Hematopoietic multipotent progenitor cell treated with erythropoietin and hydrocortisone succinate and interleukin-3 and kit ligand, for 6 days (in vitro differentiated cells): ENCODE results near the gene PRKG1.
"Not testable (repeated sequence)": the region's sequence is repeated elsewhere in the genome, so short reads cannot be mapped to it uniquely, and the experiment has no call there.

Source experiments
- DNase-seq: peaks from one replicate; pipeline ENCODE4 v3.0.0-alpha.2; 2015

PRKG1 gene

DNA sequence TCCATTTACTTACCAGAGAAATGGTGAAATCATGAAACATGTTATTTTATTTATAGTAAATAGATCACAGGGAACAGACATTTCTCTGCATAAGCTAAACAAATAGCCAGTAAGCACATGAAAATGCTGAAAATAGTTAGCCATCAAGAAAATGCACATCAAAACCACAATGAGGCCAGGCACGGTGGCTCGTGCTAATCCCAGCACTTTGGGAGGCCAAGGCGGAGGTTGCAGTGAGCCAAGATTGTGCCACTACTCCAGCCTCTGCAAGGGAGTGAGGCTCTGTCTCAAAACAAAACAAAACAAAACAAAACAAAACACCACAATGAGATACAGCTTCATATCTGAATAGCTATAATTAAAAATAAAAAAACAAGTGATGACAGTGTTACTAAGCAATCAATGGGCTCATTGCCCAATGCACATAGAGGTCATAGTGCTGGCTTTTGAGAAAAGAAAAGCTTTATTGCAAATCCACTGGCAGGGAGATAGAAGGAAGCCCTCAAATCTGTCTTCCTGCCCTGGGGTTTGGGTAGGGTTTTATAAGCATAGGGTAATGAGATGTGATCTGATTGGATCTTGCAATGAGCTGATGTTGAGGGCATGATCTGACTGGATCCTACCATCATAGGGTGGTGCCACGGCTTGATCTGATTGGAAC is 608.9 kb downstream of the PRKG1 start:
- DNase-seq = no peak

DNA sequence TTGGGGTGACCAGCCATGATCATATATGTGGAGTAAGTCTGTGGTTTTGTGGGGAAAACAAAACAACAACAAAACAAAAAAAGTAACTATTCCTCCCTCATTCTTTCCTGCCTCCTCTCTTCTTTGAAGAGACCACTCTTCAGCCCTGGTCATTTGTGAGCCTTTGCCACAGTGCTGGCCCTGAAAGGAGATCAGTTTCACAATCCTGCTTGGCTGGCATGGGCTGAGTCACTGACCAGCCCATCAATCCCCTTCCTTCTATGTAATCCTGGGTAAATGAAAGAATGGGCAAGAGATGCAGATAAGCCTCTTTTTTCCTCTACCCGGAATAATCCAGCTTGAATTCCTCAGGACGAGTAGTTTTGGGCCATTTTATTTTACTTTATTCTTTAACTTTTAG is 611.5 kb downstream of the PRKG1 start:
- DNase-seq = no peak

DNA sequence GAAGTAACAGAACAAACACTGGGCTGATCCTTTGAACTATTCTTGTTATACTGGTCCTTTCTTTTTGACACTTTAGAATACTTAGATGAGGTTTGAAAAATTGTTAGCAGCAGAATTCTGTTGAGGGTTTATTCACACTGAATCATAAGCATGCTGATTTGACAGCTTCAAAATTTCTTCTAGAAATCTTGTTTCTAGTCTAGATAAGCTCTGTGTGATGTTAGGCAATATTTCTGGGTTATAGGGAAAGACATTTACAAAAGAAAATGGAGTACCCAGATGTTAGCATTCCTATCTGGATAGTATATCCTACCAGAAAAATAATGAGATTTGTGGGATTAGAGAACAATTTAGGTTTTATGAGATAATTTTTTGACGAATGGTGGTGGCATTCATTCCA is 613.0 kb downstream of the PRKG1 start:
- DNase-seq = no peak

DNA sequence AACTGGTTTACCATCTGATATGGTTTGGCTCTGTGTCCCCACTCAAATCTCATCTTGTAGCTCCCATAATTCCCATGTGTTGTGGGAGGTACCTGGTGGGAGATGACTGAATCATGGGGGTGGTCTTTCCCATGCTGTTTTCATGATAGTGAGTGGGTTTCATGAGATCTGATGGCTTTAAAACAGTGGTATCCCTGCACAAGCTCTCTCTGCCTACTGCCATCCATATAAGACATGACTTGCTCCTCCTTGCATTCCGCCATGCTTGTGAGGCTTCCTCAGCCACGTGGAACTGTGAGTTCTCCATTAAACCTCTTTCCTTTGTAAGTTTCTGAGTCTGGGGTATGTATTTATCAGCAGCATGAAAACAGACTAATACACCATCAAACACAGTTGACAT is 614.5 kb downstream of the PRKG1 start:
- not testable (repeated sequence) for DNase-seq

DNA sequence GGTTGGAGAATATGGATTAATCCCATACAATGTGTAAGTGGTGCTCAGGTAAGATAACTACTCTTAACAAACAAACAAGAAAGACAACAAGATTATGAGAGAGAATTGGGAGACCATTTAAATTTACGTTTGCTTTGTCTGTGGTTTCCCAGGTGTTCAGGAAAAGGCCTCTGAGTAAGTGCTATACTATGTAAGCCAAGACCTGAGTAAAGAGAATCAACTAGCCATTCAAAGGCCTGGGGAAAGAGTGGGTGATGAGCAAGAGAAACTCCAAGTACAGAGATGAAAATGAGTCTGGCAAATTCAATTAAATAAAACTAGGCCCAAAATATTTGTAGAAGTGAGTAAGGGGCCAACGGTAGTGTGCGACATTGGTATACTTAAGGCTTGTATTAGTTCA is 615.2 kb downstream of the PRKG1 start:
- no peak for DNase-seq

DNA sequence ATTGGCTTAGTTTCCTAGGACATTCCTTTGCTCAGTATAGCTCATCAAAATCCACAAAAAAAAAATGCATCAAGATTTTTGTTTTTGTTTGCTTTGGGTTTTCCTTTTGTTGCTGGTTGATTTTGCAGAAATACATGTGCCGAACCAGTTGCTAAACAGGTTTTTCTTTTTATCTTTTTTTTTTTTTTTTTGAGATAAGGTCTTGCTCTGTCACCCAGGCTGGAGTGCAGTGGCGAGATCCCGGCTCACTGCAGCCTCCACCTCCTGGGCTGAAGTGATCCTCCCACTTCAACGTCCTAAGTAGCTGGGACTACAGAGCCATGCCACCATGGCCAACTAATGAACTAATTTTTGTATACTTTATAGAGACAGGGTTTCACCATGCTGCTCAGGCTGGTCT is 616.8 kb downstream of the PRKG1 start:
- DNase-seq = no peak

DNA sequence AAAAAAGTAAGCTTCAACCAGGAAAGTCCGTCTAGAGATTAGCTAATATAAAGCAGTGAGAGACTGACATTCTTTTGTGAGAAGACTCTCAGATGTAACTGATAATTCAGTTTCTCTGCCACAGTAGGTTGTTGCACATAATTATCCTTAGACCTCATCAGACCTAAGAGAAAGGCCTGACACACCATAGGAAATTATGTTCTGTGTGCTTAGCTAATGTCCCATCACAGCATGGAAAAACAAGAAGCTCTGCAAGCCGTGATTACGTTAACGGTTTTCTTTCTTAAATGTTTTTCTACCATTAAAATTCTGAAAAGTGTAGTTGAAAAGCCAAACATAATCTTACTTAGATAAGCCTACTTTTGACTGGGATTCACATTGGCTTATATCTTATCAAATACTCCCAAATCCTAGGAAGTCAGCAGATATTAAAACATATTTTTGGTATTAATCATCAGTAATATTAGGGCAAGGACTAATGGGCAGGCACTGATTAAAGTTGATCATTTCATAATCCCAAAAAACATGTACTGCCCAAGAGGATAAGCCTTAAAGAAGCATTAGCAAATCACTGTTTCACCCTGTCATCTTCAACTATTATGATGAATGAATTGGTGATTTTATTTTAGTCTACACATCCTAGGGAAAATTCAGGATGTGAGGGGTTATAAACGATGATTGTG is 619.9 kb downstream of the PRKG1 start:
- no peak for DNase-seq

DNA sequence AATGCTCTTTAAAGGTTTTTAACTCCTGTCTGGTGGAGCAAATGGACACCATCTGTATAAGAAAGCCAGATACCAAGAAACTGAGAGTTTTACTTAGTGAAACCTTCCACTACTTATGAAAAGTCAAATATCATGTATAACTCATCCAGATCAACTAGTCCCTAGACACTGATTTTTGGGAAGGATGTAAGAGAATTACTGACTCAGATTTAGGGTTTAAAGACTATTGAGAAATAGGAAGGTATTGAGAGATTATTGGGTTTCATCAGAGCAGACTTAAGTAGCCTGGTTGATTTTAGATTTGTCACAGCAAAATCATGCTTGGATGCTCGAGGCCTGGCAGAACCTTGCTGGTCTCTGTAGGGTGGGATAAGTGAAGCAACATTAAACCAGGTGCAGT is 622.0 kb downstream of the PRKG1 start:
- no peak for DNase-seq

DNA sequence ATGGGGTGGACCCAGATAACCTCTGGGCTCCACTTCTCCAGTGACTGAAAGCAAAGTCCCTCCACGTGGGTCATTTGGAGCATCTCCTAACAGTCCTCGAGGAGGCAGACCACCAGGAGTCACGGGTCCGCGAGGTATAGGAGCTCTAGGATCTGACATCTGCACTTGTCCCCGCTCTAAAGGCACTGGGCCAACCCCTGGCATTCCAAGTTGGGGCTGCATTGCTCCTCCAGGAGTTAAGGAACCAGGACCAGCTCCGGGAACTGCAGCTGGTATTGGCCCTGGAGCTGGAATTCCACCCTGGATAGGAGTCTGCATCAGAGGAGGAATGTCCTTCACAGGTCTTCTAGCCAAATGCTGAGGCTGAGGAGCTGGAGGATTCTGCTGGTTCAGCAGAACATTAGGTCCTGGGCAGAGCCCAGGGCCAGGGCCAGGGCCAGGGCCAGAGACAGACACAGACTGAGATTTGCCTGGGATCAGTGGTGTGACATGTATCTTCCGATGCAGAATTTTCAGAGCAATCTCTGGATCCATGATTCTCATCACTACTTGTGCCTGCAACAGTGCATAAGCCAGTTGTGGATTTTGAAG is 624.3 kb downstream of the PRKG1 start:
- DNase-seq = no peak

DNA sequence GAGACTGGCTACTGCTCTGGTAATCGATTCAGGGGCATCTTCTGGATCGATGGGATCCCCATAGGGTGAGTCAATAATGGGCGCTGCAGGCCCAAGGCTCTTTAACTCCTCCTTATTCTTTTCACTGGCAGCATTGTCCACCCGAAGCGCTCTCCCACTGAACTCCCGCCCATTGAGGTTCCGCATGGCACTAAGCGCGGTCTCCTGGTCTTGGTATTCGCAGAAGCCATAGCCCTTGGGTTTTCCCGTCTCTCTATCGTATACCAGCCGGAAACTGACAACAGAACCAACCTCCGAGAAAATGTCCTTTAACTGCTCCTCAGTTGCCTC is 624.8 kb downstream of the PRKG1 start:
- DNase-seq = no peak

DNA sequence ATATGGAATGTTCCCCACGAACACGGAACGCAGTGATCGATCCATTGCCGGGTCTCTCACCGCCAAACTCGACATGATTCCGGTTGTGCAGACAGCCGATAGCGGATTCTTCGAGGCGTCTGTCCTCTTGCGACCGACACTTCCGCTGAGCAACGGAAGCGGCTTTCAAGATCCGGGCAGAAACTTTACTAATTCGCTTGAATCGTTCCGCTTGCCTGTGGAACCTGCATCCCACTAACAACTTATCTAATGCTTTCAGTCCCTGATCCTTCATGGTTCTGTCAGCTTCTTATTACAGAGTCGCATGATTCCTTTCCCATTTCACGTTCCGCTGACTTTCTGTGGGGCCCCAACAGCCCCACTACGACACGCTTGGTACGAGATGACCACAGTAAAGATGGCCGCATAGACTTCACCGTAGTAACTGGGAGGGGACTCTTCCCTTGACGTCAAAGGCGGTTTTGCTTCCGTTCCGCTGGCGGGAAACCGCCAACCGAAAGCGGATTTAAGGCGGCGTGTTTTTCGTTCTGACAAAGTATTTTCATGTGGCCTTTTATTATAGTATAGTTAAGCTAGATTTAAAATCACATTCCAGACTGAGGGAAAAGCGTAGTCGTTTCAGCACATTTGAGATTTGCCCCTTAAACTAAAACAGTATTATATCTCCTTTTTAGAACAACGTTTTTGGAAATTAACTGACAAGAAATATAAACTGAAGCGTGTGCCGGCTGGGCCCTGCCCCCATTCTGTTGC is 625.4 kb downstream of the PRKG1 start, which contains the start of gene CSTF2T:
CSTF2T (minus strand) TSS at position 121 of the 753 bp plus-strand sequence; CDS start at position 75, 46 bp downstream.
- peak; percentile 97 for DNase-seq

DNA sequence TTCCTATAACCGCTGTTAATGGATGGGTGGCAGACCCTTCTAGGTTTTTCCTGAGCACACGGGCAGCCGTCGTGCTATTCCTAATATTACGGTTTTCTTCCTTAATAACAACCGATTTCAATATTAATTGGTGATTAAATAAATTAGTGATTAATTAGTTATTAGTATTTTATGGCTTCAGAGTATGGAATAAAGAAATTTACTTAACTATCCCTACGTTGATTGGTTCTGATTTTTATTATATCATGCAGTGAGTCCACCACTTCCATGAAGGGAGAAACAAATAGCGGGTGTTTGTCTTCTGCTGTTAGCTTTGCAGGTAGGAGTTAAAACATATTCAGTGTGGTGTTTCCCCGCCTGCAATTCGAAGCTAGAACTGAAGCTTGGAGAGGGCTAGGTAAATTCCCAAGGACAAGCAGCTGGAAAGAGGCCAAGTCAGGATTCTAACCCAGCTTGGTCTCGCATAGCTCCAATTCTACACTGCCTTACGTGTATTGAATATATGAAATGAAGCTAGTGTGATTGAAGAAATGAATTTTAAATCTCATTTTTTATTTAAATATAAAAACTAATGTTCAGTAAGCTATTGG is 626.0 kb downstream of the PRKG1 start:
- no peak for DNase-seq

DNA sequence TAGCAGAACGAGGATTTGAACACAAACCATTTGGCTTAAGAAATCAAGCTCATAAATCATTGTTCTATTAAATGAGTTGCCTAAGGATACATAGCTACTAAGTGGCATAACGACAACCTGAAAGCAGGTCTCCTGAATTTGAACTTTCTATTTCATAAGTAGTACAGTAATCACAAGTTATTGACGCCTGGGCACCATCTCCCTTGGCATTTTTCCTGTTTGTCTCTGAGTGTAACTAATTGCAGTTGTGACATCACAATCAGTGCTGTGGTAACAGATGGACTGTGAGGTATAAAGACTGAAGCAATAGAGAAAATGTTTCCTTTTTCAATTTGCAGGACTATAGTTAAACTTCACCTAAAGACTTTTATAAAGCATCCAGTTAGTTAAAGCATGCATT is 631.5 kb downstream of the PRKG1 start:
- DNase-seq = no peak

DNA sequence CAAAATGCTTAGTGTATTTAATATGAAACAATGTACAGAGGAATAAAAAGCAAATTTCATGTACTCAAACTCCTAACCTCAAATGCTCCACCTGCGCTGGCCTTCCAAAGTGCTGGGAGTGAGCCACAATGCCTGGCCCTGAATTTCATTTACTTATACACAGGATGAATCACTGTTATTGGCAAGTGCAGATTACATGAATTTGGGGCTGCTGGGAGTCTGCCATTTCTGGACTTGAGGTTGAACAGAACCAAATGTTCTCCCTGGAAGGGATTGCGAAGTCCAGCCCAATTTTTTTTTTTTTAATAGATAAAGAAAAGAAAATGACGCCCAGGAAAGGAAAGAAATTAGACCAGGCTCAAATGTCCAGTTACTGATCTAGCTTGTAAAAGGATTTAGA is 631.9 kb downstream of the PRKG1 start:
- no peak for DNase-seq

DNA sequence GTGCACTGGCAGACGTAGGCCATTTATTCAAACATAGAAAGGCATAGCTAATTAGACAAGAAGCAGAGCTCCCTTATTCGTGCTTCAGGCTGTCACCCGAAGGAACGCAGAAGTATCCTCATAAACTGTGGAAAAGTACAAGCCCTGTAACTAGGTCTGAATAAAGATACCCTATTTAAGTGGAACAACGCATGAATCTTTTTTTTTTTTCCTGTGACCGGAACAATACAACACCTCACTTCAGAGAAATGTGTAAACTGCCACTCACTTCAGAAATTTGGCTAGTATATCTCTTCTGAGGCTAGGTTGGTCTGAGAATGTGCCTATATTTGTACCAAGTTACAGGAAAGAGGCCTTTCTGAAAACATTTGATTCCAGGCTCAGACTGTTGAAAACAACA is 633.1 kb downstream of the PRKG1 start:
- no peak for DNase-seq

DNA sequence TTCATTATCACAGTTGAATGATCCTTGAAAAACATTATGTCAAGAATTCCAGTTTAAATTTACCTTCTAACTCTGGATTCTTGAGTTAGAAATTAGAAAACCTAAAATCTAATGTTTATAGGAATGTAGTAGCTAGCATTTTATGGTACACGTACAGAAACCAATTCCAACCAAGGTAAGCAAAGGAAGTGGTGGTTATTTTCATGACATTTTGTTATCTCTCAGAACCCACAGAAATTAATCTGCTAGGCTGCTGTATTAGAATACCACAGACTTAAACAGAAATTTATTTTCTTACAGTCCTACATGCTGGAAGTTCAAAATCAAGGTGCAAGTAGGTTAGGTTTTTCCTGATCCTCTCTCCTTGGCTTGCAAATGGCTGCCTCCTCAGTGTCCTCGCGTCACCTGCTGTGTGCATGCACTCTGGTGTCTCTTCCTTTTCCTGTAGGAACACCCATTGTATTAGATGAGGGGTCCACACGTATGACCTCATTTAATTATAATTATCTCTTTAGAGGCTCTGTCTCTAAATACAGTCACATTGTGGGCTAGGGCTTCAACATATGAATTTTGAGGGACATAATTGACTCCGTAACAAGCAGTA is 633.6 kb downstream of the PRKG1 start:
- DNase-seq = no peak

DNA sequence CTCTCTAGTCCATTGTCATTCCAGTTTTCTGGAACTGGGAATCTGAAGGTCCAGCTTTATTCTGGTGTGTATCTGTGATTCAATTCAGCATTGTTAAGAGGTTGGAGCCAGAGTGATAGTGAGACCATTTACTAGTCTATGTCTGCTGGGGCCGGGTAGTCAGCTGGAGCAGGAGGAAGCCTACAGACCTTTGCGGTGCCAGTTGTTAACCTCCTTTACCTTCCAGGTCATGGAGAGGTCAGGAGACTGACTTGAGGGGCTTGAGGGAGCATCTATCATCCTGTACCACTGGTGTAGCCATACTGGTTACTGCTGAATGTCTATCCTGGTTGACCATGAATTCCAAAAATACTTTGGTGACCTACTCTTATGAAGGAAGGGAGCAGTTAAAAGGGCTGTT is 634.3 kb downstream of the PRKG1 start:
- DNase-seq = no peak

DNA sequence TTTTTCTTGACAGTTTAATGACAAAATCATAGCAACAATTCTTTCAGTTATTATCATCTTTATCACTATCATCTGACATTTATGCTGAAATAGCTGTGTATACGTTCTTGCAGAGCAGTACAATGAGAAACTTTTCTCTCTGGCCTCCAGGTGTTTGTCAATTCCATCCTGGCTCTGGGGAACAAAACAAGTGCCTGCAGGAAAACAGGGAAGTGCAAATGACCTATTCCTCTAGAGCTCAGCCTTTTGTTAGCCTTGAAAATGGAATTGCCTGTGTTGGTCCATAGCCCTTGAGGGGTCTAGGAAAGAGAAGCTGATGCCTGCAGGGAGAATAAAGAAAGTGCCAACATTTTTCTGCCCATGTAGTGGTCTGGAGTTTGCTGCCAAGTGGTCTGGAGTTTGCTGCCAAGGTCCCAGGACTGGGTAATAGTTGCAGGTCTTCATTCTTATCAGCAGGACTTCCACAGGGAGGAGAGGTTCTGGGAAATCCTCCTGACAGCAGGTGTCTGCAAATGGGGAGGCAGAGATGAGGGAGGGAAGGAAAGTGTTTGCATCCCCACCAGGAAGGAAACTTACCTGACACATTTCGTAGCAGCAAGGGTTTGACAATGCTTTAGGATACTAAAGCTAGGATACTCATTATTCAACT is 635.2 kb downstream of the PRKG1 start:
- no peak for DNase-seq

DNA sequence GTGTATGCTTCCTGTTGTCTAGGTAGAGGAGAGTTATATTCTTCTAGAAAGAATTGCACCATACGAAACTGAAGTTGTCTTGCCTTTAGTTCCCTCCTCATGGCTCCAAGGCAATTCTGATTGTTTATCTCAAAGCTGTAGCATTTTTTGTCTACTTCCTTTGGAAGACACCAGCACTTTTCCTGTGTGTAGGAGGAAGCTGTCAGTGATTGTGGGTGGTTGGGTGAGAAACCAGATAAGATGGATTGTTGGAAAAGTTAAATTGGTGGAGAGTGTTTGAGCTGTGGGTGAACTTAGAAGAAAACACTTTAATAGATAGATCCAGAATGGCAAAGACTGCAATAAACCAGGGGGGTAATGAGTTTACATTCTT is 637.2 kb downstream of the PRKG1 start:
- DNase-seq = no peak

DNA sequence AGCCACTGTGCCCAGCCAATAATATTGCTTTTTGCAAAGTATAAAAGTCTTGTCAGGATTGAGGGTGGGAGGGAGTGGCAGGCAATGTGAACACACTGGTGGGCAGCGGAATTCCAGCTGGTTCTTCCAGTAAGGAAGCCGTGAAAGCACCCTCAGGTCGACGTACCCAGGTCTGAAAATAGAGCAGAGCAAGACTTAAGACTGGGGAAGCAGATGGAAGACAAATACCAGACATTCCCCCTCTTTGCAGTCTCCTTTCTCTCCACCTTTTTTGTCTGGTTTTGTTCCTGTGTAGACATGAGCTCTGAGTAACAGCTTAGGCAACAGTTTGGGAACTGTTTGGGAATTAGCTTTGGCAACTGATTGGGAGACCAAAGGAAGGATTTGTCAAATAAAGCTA is 642.7 kb downstream of the PRKG1 start:
- no peak for DNase-seq

DNA sequence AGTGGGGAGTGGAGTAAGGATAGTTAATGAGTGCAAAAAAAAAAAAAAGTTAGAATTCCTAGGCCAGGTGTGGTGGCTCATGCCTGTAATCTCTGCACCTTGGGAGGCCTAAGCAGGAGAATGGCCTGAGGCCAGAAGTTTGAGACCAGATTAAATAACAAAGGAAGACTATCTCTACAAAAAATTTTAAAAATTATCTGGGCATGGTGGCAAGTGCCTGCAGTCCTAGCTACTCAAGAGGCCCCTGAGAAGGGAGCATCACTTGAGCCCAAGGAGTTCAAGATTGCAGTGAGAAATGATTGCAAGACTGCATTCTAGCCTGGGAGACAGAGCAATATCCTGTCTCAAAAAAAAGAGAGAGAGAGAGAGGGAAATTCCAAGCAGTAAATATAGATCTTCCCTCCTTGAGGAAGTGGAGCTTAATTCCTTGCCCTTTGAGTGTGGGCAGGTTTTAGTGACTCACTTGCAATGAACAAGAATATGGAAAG is 644.6 kb downstream of the PRKG1 start:
- DNase-seq = no peak

DNA sequence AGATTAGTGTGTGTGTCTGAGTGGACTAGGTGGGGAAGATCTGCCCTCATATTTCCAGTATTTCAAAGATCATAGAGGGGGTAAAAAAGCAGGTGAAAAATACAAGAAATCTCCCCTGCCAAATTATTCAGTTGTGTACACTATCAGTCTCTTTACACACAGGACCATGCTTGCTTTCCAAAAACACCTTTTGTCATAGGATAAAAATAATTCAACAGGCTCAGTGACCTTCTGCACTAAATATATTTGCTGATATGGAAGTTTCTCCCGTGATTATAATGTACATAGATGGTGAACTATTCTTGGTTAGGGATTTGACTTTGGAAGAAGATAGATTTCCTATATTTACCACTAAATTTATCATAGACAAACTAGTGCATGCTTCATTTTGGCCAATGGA is 649.8 kb downstream of the PRKG1 start:
- DNase-seq = no peak
